Activated T-helper 2 cell treated with anti-CD3 and anti-CD28 coated beads, Interferon-gamma antibody, Interleukin-2, Interleukin-4, amounts not matched to agents 10 μg/mL and 5 μg/mL and 100 μg/mL, durations not matched to agents 14 hours and 24 hours and 36 hours (primary cell): ENCODE measurements around the gene FCN1. TPM values are rescaled to one million over a fixed set of nuclear protein-coding genes. Genes with fewer than 3 reads are reported as not detected.

ENCODE experiments used
- DNase-seq: peaks from one replicate; pipeline ENCODE4 v3.0.0; 2021; ENCODE audit warnings: low spot score
- H3K27ac Mint-ChIP-seq: one replicate; pipeline ENCODE4 v1.8.0; 2021; ENCODE audit warnings: mixed read lengths
- H3K27me3 Mint-ChIP-seq: one replicate; pipeline ENCODE4 v1.8.0; 2021; ENCODE audit warnings: low read depth, mixed read lengths
- H3K36me3 Mint-ChIP-seq: one replicate; pipeline ENCODE4 v1.8.0; 2021; ENCODE audit warnings: low read depth, mixed read lengths
- H3K4me1 Mint-ChIP-seq: one replicate; pipeline ENCODE4 v1.8.0; 2021; ENCODE audit warnings: low read depth, mixed read lengths
- H3K4me3 Mint-ChIP-seq: one replicate; pipeline ENCODE4 v1.8.0; 2021; ENCODE audit warnings: low read depth, mild to moderate bottlenecking, moderate library complexity, mixed read lengths
- H3K9me3 Mint-ChIP-seq: one replicate; pipeline ENCODE4 v1.8.0; 2021; ENCODE audit warnings: mixed read lengths
- intact Hi-C: fragments of 100-400 bp; cut with micrococcal nuclease; formaldehyde crosslinking; loops from one replicate; pipeline ENCODE4 v1.15.1; 2023
- total RNA-seq: library from RNA; stranded (reverse); gene quantifications from 2 replicates; pipeline ENCODE4 v1.2.3, GENCODE V29; 2022

FCN1 gene
- total RNA-seq, 1 donor from 2014 or later = not detected

DNA sequence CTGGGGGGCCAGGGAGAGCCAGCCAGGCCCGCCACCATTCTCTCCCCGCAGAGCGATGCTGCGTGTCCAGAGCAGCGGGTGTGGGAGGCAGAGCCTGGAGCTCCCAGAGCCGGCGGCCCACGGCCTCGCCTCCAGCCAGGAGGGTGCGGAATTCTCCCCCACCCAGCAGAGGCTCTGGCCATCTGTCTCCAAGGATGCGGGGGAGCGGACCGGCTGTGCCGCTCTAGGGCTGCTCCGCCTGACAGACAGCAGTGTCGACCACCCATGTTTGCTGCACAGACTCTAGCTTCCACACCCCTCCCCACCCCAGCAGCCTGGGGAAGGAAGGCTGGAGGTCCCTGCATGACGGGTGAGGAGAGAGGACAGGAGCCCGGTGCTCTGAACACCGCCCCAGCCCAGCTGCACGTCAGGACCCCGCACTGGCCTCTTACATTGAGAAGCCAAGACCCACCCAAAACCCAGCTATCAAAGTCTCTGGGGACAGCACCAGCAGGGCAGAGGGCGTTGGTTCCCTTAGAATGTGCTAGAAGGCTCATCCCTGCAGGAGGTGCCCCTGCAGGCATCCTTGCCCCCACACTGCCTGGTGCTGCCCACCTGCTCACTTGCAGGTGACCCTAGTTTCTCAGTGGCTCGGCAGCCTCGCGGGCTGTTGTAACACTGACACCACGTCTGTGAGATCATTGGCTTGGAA is 29.7 kb upstream of the FCN1 start:
- DNase-seq = no peak
- intact Hi-C loops = no loop called here

DNA sequence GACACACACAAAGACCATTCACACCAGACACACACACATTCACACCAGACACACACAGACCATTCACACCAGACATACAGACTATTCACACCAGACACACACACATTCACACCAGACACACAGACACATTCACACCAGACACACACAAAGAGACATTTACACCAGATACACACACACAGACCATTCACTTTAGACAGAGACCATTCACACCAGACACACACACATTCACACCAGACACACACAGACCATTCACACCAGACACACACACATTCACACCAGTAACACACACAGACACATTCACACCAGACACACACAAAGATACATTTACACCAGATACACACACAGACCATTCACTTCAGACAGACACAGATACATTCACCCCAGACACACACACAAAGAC is 29.0 kb upstream of the FCN1 start:
- no peaks in the 10 kb centered on the region for H3K36me3 Mint-ChIP-seq
- DNase-seq = no peak
- H3K27ac Mint-ChIP-seq = no peak overlapping the region

More for the DNA sequence above, 29.7 kb upstream of the FCN1 start:
- Mint-ChIP-seq H3K36me3 (no peaks in the 10 kb centered on the region), H3K4me3 (no peak overlapping the region), H3K9me3 (no peaks in the 10 kb centered on the region), H3K4me1 (no peaks in the 10 kb centered on the region), H3K27me3 (no peaks in the 10 kb centered on the region), H3K27ac (no peak overlapping the region)

DNA sequence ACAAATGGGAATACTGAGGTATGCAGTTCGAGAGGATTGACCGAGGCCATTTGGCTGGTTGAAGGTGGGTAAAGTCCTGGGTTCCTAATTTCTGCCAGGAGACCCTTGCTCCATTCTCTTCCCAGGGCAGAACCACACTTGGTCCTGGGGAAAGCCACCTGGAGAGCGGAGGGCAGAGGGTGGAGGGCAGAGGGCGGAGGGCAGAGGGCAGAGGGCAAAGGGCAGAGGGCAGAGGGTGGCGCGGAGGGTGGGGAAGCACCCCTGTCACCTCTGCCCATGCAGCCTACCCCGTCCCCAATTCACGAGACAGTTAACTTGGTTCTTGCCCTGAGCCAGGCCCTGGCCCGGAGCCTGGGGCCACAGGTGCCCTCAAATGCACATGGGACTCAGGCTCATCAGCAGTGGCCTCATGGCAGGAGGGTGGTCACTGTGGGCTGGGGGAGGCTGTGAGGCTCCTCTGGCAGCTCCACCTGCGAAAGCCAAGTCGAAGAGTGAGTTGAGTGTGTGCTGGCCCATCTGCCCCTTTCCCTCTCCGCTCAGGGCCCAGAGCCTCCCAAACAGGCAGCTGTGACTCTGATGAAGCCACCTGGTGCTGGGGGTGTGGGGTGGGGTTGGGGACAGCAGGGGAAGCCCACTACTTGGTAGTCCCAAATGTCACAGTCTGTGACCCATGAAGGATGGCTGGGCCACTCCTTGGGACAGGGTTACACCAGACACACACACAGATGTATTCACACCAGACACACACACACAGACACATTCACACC is 28.0 kb upstream of the FCN1 start:
- H3K9me3 Mint-ChIP-seq = no peaks in the 10 kb centered on the region
- H3K4me3 Mint-ChIP-seq = no peak overlapping the region
- no peaks in the 10 kb centered on the region for H3K27me3 Mint-ChIP-seq
- H3K4me1 Mint-ChIP-seq = no peaks in the 10 kb centered on the region
- no peak overlapping the region for H3K27ac Mint-ChIP-seq
- no peak for DNase-seq
- intact Hi-C loops = no loop called here
- H3K36me3 Mint-ChIP-seq = no peaks in the 10 kb centered on the region

More for the DNA sequence above, 29.0 kb upstream of the FCN1 start:
- Mint-ChIP-seq H3K27me3 (no peaks in the 10 kb centered on the region), H3K4me1 (no peaks in the 10 kb centered on the region), H3K4me3 (no peak overlapping the region), H3K9me3 (no peaks in the 10 kb centered on the region)
- intact Hi-C loops = no loop called here

DNA sequence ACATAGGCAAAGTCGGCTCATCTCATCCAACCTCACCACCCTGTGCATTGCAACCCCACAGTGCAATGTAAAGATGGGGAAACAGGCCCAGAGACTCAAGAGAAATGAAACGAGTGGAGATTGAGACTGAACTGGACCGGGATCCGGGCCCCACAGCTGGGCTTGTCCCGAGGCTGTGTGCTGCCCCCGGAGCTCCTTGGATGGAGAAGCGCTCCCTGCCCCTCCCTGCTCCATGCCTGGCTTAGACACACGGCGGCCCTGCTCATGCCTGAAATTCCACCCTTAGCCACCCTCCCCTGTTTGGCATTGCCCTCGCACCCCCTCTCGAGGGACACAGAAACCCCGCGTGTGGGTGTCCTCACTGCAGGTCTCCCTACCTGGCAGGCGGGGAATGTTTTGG is 27.2 kb upstream of the FCN1 start:
- DNase-seq = no peak
- Mint-ChIP-seq H3K36me3 (no peaks in the 10 kb centered on the region), H3K4me1 (no peaks in the 10 kb centered on the region), H3K4me3 (no peak overlapping the region), H3K27me3 (no peaks in the 10 kb centered on the region), H3K27ac (no peak overlapping the region), H3K9me3 (no peaks in the 10 kb centered on the region)
- intact Hi-C loops = no loop called here

DNA sequence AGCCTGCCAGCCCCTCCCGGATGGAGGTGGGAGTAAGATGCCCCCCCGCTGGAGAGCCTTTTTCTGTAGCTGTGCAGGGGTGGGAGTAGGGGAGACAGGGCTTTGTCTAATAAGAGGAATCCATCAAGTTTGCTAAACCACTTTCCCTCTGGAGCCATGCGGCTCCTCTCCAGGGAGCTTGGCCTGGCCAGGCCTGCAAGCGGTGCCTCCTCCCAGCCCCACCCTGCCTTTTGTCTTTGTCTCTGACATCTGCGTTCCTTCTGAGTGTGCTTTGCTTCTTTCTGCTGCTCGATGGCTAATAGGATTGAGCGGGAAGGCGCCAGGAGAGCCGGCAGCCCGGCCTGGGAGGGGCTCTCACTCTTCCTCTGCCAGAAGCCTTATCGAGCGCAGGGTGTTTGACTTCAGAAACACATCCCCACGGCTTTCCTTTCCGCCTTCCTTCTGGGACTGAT is 26.7 kb upstream of the FCN1 start:
- Mint-ChIP-seq H3K27me3 (no peaks in the 10 kb centered on the region), H3K27ac (no peak overlapping the region), H3K36me3 (no peaks in the 10 kb centered on the region), H3K9me3 (no peaks in the 10 kb centered on the region), H3K4me3 (no peak overlapping the region), H3K4me1 (no peaks in the 10 kb centered on the region)
- intact Hi-C loops = no loop called here
- no peak for DNase-seq

DNA sequence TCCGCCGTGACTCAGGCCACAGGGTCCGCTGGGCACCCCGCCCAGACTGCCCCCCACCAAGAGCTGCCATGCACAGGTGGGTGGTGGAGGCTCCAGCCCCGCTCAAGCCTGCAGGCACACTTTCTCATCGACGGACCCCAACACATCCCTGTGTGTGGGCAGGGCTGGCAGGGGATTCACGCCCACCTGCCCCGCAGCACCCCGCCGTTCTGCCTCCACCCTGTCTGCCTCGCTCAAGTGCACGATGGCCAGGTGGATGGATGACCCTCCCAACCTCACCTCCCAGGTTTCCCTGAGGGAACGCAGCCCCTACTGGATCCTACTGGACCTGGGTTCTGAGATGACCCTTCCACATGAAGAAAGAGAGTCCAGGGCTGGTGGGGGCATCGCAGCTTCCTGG is 26.1 kb upstream of the FCN1 start:
- DNase-seq = no peak
- Mint-ChIP-seq H3K27ac (no peak overlapping the region), H3K4me1 (no peaks in the 10 kb centered on the region), H3K27me3 (no peaks in the 10 kb centered on the region), H3K36me3 (no peaks in the 10 kb centered on the region), H3K9me3 (no peaks in the 10 kb centered on the region), H3K4me3 (no peak overlapping the region)
- intact Hi-C loops = no loop called here

DNA sequence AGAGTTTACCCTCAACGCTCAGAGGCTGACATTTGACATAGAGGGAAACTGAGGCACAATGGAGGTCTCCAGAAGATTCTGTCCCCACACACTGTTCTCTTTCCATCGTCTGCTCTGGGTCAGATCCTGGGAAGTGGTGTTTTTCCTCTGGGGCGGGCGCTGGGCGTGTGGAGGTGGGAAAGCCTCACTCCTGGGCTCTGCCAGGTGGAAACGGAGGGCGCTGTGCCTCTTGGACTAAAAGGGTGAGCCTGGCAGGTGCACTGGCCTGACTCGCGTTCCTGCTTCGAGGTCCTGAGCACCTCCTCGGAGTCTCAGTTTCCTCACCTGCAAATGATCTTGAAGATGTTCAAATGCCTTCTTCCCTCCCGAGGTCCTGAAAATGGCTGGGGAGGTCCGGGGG is 25.7 kb upstream of the FCN1 start:
- Mint-ChIP-seq H3K27ac (no peak overlapping the region), H3K36me3 (no peaks in the 10 kb centered on the region), H3K27me3 (no peaks in the 10 kb centered on the region), H3K4me3 (no peak overlapping the region), H3K4me1 (no peaks in the 10 kb centered on the region), H3K9me3 (no peaks in the 10 kb centered on the region)
- no peak for DNase-seq
- intact Hi-C loops = no loop called here

DNA sequence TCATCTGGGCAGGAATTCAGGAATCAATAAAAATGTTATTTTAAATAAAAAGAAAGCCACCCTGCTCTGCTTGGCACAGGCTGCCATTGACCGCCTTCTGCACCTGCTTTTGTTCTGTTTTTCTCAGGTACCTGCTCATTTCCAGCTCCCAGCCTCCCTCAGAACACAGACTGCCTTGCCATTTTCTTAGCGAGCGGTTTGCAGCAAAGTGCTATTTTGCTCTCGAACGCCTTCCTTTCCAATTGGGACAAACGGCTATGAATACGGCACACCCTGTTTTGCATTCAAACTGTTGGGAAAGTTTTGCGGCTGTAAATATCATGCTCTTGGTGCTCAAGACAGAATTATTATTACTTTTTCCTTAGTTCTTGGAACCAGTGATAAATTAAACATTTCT is 25.1 kb upstream of the FCN1 start:
- Mint-ChIP-seq H3K27me3 (no peaks in the 10 kb centered on the region), H3K36me3 (no peaks in the 10 kb centered on the region), H3K4me1 (no peaks in the 10 kb centered on the region), H3K27ac (no peak overlapping the region), H3K9me3 (no peaks in the 10 kb centered on the region), H3K4me3 (no peak overlapping the region)
- no peak for DNase-seq
- intact Hi-C loops = no loop called here

DNA sequence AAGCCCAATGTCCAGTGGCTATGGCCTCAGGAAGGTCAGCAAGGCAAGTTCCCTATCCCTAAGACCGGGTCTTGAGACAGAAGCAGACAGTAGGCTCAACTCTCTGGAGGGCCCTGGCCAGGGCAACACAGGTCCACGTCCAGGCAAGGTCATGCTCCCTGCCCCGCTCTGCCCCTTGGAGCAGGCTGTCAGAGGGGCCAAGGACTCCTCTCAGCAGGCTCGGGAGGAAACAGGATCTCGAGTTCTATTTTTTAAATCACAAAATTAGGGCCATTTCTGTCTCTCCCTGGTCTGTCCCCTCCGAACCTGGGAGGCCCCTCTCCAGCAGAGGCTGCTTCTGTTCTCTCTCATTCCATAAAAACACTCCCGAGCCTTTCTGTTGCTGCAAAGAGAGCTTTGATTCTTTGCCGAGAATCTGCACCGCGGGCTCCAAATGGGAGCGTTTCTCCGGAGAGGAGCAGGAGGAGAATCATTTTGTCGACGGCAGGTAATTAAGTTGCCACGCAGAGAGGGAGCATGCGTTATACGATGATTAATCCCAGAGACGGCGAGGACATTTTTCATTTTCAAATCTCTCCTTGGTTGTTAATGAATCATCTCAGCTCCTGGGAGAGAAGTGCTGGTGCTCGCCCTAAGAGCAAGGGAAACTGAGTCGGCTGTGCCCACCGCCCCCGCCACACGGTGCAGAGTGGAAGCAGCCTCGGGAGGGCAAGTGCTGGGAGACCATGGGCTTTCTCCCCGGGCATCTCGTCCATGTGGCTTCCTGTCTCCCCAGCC is 24.5 kb upstream of the FCN1 start:
- no peaks in the 10 kb centered on the region for H3K4me1 Mint-ChIP-seq
- intact Hi-C loops = no loop called here
- no peaks in the 10 kb centered on the region for H3K9me3 Mint-ChIP-seq
- no peak for DNase-seq
- no peak overlapping the region for H3K27ac Mint-ChIP-seq
- no peaks in the 10 kb centered on the region for H3K36me3 Mint-ChIP-seq
- no peaks in the 10 kb centered on the region for H3K27me3 Mint-ChIP-seq
- no peak overlapping the region for H3K4me3 Mint-ChIP-seq

DNA sequence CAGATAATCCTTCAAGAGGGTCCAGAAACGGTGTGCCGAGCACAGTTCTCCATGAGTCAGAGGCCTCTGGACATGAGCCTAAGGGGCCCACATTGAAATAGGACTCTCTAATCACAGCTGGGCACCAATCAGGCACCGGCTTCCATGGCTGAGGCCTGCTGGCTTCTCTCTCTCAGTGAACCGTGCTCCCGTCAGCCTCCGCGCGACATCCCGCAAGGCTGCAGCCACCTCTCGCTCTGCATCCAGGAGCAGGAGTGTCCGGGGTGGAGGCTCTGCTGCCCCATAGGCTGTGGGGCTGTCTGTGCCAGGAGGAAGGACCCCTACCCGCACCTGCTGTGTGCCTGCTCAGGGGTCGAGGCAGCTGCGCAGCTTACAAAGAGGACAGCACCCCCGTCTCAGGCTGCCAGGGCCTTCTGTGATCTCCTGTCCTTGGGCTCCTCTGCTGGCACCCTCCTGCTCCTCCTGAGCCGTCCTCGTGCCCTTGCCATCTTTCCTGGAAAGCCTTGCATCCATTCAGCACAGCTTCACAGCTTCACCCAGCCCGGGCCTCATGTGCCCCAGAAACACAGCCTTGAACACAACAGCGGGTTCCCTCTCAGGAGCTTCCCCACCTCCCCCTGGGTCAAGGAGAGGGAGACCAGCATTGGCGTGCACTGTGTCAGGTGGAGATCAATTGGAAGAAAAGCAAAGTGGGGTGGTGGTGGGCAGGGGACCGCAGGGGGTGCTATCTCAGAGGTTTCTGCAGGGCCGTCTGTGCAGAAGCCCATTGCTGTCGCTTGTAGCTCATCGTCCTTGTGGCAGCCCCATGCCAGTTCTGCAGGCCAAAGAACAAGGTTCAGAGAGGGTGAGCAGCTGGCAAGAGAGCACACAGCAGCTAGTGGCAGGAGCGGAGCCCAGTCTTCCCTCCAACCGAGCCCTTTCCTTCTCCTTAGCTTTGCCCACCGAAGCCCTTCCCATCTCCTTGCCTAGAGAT is 22.8 kb upstream of the FCN1 start:
- H3K4me3 Mint-ChIP-seq = no peak overlapping the region
- no peak overlapping the region for H3K27ac Mint-ChIP-seq
- no peaks in the 10 kb centered on the region for H3K4me1 Mint-ChIP-seq
- no peaks in the 10 kb centered on the region for H3K27me3 Mint-ChIP-seq
- intact Hi-C loops = no loop called here
- no peaks in the 10 kb centered on the region for H3K9me3 Mint-ChIP-seq
- no peak for DNase-seq
- no peaks in the 10 kb centered on the region for H3K36me3 Mint-ChIP-seq

DNA sequence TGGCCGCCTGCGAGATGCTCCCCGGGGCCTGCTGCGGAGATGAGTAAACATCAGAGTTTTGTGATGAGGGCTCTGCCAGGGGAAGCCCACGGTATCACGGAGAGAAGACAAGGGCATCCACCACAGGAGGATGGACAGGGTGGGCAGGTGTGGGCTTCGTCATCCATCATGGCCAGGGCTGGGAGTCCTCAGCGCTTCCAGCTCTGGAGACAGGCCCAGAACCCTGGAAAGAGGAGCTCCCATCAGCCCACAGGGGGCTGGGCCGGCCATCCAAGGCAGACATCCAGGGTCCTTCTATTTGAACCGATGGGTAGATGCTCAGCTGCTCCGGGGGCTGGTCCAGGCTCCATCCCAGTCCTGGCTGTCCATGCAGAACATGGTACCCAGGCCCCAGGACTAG is 22.1 kb upstream of the FCN1 start:
- Mint-ChIP-seq H3K27me3 (no peaks in the 10 kb centered on the region), H3K4me1 (no peaks in the 10 kb centered on the region), H3K4me3 (no peak overlapping the region), H3K36me3 (no peaks in the 10 kb centered on the region), H3K27ac (no peak overlapping the region), H3K9me3 (no peaks in the 10 kb centered on the region)
- intact Hi-C loops = no loop called here
- no peak for DNase-seq

DNA sequence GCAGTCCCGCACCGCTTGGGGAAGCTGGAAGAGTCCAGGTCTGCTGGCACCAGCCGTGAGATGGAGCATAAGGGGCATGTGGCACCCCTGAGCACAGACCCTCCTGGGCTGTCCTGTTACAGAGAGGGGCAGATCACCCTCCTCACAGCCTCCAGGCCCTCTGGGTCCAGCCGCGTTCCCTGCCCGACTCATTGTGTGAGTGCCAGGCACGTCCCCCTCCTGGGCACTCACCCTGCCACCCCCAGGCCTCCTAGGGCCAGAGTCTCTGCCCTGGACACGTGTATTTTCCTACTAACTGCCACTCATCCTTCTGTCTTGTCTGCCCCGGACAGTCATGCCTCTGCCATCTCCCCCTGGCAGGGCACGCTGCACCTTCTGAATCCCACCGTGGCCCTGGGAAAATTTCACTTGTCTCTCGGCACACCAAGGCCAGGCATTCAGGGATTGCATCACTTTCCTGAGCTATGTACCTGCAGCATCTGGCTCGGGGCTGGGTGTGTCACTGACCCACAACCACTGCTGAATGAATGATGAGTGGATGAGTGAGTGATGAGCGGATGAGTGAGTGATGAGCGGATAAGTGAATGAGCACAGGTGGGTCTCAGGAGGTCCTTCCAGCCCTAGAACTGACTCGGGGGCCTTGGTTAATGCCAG is 21.5 kb upstream of the FCN1 start:
- H3K27me3 Mint-ChIP-seq = no peaks in the 10 kb centered on the region
- H3K27ac Mint-ChIP-seq = no peak overlapping the region
- intact Hi-C loops = no loop called here
- H3K4me3 Mint-ChIP-seq = no peak overlapping the region
- DNase-seq = no peak
- H3K4me1 Mint-ChIP-seq = no peaks in the 10 kb centered on the region
- no peaks in the 10 kb centered on the region for H3K36me3 Mint-ChIP-seq
- no peaks in the 10 kb centered on the region for H3K9me3 Mint-ChIP-seq
